GM13977 (cell line): ENCODE data around the gene SPATS2.

Experiments
- DNase-seq: peaks from one replicate; pipeline ENCODE4 v3.0.0; 2012; ENCODE audit warnings: low spot score
- in situ Hi-C: fragments of 300-500 bp; cut with MboI; formaldehyde crosslinking; loops from one replicate; pipeline ENCODE4 v1.12.0; 2022; ENCODE audit warnings: low sequenced_read_pairs, low pct_unique_long_range_greater_than_20kb, mixed read lengths, inconsistent platforms; ENCODE audit not compliant: unreplicated experiment
- TF ChIP-seq, protein P1 (sequence below): IDR thresholded peaks from 2 replicates; pipeline ENCODE4 v1.5.1; 2012; ENCODE audit warnings: mild to moderate bottlenecking, control low read depth; ENCODE audit not compliant: insufficient read depth; ENCODE audit errors: extremely low read depth, missing control alignments

The SPATS2 gene

DNA sequence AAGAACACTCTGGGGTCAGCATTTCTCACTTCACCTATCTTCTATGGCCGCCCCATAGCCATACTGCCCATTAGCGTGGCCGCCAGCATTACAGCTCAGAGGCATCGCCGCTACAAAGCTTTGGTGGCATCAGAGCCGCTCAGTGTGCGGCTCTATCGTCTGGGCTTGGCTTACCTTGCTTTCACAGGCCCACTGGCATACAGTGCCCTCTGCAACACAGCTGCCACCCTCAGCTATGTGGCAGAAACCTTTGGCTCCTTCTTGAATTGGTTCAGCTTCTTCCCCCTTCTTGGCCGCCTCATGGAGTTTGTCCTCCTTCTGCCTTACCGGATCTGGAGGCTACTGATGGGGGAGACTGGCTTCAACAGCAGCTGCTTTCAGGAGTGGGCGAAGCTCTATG is 18.0 kb upstream of the SPATS2 start:
- TF ChIP-seq, protein P1, sequence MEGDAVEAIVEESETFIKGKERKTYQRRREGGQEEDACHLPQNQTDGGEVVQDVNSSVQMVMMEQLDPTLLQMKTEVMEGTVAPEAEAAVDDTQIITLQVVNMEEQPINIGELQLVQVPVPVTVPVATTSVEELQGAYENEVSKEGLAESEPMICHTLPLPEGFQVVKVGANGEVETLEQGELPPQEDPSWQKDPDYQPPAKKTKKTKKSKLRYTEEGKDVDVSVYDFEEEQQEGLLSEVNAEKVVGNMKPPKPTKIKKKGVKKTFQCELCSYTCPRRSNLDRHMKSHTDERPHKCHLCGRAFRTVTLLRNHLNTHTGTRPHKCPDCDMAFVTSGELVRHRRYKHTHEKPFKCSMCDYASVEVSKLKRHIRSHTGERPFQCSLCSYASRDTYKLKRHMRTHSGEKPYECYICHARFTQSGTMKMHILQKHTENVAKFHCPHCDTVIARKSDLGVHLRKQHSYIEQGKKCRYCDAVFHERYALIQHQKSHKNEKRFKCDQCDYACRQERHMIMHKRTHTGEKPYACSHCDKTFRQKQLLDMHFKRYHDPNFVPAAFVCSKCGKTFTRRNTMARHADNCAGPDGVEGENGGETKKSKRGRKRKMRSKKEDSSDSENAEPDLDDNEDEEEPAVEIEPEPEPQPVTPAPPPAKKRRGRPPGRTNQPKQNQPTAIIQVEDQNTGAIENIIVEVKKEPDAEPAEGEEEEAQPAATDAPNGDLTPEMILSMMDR = no peak
- DNase-seq = no peak
- in situ Hi-C loops = no loop called here

DNA sequence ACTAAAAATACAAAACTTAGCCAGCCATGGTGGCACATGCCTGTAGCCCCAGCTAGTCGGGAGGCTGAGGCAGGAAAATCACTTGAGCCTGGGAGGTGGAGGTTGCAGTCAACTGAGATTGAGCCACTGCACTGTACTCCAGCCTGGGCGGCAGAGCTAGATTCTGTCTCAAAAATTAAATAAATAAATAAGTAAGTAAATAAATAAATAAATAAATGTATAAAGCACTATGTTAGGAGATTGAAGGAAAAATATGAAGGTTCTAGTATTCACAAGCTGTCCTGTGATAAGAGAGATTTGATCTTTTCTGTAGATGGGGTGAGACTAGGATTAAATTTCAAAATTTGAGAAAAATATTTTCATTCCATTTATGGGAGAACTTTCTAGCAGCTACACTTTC is 14.9 kb upstream of the SPATS2 start:
- no peak for DNase-seq
- TF ChIP-seq, protein P1 = no peak
- in situ Hi-C loops = no loop called here

DNA sequence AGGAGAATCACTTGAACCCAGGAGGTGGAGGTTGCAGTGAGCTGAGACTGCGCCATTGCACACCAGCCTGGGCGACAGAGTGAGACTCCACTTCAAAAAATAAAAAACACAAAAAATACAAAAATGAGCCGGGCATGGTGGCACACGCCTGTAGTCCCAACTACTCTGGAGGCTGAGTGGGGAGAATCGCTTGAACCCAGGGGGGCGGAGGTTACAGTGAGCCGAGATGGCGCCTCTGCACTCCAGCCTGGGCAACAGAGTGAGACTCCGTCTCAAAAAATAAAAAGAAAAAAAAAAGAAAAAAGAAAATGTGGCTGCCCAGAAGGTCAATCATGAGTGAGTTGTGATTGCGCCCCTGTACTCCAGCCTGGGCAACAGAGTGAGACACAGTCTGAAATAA is 11.3 kb upstream of the SPATS2 start:
- TF ChIP-seq, protein P1 = no peak
- in situ Hi-C loops = no loop called here
- DNase-seq = no peak

DNA sequence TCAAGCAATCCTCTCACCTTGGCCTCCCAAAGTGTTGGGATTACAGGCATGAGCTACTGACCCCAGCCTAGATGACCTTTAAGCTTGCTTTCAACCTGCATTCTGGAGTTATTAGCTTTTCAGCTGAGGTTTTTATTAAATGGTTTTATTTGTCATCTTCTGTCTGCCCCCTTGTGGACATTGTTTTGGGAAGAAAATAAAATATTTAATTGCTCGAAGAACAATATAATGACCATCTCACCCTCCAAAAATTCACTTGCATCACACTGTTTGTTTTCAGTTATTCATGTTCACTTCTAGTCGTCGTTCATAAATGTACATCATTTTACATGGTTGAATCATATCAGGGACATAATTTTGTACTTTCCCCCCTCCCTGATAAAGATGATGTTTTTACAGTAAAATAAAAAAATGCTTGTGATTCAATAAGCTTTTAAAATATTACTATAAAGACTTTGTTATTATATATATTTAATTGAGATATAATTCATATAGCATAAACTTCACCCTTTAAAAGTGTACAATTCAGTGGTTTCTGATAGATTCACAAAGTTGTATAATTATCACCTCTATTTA is 10.1 kb upstream of the SPATS2 start:
- TF ChIP-seq, protein P1 = peak; percentile 37
- peak; percentile 34 for DNase-seq
- in situ Hi-C loops = no loop called here

DNA sequence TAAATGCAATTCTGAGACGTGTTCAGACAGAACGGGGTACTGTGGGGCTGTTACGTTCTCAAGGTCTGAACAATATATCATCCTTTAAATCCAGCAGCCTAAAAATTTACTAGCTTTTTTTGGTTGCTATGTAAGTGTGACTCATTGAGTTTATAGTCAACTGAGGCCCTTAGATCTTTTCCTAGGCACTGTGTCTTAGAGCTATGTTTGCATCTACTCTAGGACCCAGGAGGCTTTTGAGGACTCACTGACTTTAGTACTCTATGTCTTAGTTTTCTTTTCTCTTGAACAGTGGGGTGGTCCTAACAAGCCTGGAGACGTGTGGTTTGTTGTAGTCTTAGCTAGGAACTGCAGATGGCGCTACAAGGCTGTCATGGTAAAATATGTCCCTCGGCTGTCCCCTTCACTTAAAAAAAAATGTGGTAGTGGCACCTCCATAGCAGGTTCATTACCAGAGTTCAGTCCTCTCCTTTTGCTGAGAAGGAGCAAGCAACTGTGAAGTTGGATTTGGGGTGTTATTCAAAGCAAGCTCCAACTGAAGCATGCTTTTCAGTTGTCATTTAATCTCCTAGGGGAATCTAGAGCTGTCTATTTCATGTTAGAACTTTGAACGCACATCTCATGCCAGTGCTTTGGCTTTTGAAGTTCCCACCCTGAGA is 8.7 kb upstream of the SPATS2 start:
- DNase-seq = peak; percentile 79
- in situ Hi-C loops = no loop called here

DNA sequence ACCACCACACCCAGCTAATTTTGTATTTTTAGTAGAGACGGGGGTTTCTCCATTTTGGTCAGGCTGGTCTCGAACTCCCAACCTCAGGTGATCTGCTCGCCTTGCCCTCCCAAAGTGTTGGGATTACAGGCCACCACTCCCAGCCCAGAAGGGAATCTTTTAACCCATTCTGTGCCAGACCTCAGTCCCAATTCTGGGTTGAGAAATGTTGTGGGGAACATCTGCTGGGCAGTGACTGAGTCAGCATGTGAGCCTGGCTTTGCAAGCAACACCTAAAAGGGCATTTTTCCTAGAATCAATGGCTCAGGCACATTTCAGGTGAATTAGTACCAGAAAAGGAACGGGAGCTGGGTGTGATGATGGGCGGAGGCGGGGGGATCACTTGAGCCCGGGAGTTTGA is 7.6 kb upstream of the SPATS2 start:
- in situ Hi-C loops = loop anchor here (5.0 kb wide), 1 partner anchor 158 kb away; no protein-coding TSS in a partner anchor
- TF ChIP-seq, protein P1 = no peak
- DNase-seq = no peak

More for the DNA sequence above, 8.7 kb upstream of the SPATS2 start:
- TF ChIP-seq, protein P1 = peak; percentile 79
